Left ventricle myocardium inferior (tissue), 1 donor: Measurements from ENCODE around the gene ALX4. TPM values are rescaled to one million over a fixed set of nuclear protein-coding genes. Genes with fewer than 3 reads are reported as not detected.

Source experiments
- DNase-seq: peaks from one replicate; pipeline ENCODE4 v3.0.0-alpha.2; 2020
- H3K27ac ChIP-seq: fragments of 200-600 bp; replicated peaks from 2 replicates; pipeline ENCODE4 v1.8.0; 2021
- H3K27me3 ChIP-seq: fragments of 200-600 bp; 2 replicates; pipeline ENCODE4 v1.8.0; 2021; ENCODE audit warnings: low read depth
- H3K36me3 ChIP-seq: fragments of 200-600 bp; 2 replicates; pipeline ENCODE4 v1.8.0; 2021
- H3K4me1 ChIP-seq: fragments of 200-600 bp; 2 replicates; pipeline ENCODE4 v1.8.0; 2021
- H3K4me3 ChIP-seq: fragments of 200-600 bp; 2 replicates; pipeline ENCODE4 v1.8.0; 2021; ENCODE audit warnings: mild to moderate bottlenecking, moderate library complexity
- H3K9me3 ChIP-seq: fragments of 200-600 bp; replicated peaks from 2 replicates; pipeline ENCODE4 v1.8.0; 2021
- intact Hi-C: fragments of 100-400 bp; cut with micrococcal nuclease; formaldehyde crosslinking; loops from one replicate; pipeline ENCODE4 v1.11.0; 2022
- total RNA-seq: library from RNA; stranded (reverse); fragmentation: NEBNext Ultra II Directional; extraction: Animal tissue kit (Norgen Biotek cat#: 25700); gene quantifications from one replicate; pipeline ENCODE4 v1.2.1, GENCODE V29; 2021
- TF ChIP-seq, protein P1 (sequence below): fragments of 200-600 bp; IDR thresholded peaks from 2 replicates; pipeline ENCODE4 v1.8.0; 2021; ENCODE audit warnings: antibody characterized with exemption, mild to moderate bottlenecking, borderline replicate concordance
- donor health status: DM: no; HTN: yes; CAD: no; lungs with severe emphysema.

The ALX4 gene
- total RNA-seq, 1 donor from 2014 or later: not detected

GRCh38 chr11:44310206-44310462, 195 bp upstream of the ALX4 start:
- Histone ChIP-seq H3K27me3 (peaks cover 100% of the 10 kb centered on the region), H3K4me1 (peaks cover 38% of the 10 kb centered on the region), H3K9me3 (no peaks in the 10 kb centered on the region), H3K36me3 (no peaks in the 10 kb centered on the region), H3K4me3 (peak overlapping the region; percentile 65), H3K27ac (no peak overlapping the region)
- TF ChIP-seq, protein P1, sequence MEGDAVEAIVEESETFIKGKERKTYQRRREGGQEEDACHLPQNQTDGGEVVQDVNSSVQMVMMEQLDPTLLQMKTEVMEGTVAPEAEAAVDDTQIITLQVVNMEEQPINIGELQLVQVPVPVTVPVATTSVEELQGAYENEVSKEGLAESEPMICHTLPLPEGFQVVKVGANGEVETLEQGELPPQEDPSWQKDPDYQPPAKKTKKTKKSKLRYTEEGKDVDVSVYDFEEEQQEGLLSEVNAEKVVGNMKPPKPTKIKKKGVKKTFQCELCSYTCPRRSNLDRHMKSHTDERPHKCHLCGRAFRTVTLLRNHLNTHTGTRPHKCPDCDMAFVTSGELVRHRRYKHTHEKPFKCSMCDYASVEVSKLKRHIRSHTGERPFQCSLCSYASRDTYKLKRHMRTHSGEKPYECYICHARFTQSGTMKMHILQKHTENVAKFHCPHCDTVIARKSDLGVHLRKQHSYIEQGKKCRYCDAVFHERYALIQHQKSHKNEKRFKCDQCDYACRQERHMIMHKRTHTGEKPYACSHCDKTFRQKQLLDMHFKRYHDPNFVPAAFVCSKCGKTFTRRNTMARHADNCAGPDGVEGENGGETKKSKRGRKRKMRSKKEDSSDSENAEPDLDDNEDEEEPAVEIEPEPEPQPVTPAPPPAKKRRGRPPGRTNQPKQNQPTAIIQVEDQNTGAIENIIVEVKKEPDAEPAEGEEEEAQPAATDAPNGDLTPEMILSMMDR: no peak
- no peak for DNase-seq
- intact Hi-C loops: no loop called here

DNA sequence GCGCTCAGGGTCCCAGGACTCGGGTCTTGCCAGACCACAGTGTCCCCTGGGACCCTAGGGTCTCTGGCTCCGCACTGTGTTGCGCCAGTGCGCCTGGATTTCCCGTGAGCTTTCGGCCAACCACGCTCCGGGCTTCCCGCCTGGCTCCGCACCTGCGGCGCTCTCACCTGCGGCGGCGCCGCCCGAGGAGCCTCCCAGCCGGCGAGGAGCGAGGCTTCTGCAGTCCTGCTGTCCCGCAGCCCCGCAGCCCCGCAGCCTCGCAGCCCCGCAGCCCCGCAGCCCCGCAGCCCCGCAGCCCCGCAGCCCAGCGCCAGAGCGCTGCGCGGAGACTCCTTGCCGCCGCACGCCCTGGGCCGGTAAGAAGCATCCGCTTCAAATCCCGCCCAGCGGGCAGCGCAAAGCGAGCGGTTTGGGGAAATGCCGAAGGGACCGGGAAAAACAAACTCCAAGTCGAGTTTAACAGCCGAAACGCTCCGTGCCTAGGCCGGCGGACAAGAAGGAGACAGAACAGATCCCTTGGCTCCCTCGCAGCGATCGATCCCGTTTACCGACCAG, 939 bp downstream of the ALX4 start:
- intact Hi-C loops: no loop called here
- H3K4me3 ChIP-seq: peak overlapping the region; percentile 65
- H3K9me3 ChIP-seq: no peaks in the 10 kb centered on the region
- TF ChIP-seq, protein P1: no peak
- H3K36me3 ChIP-seq: no peaks in the 10 kb centered on the region
- peaks cover 100% of the 10 kb centered on the region for H3K27me3 ChIP-seq
- H3K27ac ChIP-seq: no peak overlapping the region
- H3K4me1 ChIP-seq: peaks cover 49% of the 10 kb centered on the region
- DNase-seq: no peak

DNA sequence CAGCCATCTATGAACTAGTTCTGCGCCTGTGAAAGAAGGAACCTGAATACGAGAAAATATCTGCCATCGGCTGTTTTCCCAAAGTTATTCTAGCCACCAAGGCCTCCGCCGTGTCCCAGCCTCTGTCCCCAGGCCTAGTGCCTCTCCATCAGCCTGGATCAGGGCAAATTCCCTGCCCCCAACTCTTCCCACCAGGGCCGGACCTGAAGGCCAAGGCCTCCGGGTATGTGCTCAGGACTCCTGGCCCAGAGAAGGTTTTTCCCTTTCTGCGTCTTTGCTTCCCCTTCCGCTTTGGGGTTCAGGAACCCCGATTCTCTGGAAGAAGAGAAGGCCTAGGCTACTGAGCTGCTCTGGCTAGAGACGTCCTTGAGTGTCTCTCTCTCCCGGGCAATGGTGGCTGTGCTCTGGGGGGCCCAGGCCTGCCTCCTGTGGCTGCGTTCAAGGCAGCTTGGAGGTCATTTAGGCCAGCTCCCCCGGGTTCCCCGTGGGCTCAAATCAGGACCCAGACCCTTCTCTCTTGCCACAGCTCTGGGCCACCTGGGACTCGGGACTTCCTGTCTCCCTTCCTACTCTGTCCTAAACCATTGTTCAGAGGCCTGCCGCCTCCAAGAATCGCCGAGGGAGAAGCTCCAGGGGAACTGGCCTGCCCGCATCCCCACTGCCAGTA, 1.6 kb downstream of the ALX4 start:
- Histone ChIP-seq H3K4me3 (peak overlapping the region; percentile 65), H3K36me3 (no peaks in the 10 kb centered on the region), H3K4me1 (peaks cover 53% of the 10 kb centered on the region), H3K9me3 (no peaks in the 10 kb centered on the region), H3K27me3 (peaks cover 100% of the 10 kb centered on the region), H3K27ac (no peak overlapping the region)
- intact Hi-C loops: no loop called here
- DNase-seq: no peak
- TF ChIP-seq, protein P1: no peak

DNA sequence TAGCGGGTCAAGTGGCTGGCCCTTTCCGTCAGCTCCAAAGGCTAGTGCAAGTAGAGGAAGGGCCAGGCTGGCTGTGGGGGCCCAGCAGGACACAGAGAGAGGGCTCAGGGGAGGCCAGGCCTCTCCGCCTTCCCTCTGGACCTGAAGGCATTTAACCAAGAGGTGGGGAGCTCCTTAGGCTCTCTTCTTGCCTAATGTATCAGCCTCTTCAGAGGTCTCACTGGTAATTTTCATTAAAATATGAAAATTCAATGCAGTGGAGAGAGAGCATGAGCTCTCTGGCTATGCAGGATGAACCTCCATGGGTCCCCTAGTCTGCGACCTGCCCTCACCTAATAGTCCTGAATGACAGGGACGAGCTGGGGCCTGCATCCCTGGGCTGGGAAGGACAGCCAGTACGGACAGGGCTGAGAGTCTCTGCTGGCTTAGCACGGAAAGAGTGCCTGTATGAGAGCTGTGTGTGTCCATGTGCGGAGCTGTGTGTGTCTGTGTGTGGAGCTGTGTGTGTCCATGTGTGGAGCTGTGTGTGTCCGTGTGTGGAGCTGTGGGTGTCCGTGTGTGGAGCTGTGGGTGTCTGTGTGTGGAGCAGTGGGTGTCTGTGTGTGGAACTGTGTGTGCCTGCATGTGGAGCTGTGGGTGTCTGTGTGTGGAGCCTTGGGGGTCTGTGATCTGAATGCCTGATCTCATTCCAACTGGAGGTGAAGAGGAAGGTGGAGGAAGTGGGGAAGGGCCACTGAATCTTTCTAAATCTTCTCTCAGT, 2.4 kb downstream of the ALX4 start:
- Histone ChIP-seq H3K4me1 (peaks cover 53% of the 10 kb centered on the region), H3K27ac (no peak overlapping the region), H3K9me3 (no peaks in the 10 kb centered on the region), H3K4me3 (no peak overlapping the region), H3K27me3 (peaks cover 100% of the 10 kb centered on the region), H3K36me3 (no peaks in the 10 kb centered on the region)
- intact Hi-C loops: no loop called here
- DNase-seq: no peak
- TF ChIP-seq, protein P1: no peak

DNA sequence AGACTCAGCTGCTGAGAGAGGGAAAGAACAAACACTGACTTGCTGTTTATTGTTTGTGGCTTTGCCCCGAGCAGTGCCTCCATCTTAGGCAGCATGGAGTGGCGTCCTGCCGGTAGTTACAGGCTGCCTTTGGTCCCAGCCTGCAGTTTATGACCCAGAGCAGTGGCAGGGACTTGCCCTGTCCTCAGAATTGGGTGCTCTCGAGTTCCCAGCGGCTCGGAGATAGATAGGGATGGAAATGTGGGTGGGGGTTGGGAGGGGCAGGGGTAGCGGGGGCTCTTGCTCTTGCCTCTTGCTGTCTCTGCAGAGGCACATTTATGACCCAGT, 3.1 kb downstream of the ALX4 start:
- no peaks in the 10 kb centered on the region for H3K9me3 ChIP-seq
- TF ChIP-seq, protein P1: no peak
- no peak overlapping the region for H3K4me3 ChIP-seq
- DNase-seq: no peak
- intact Hi-C loops: no loop called here
- peaks cover 100% of the 10 kb centered on the region for H3K27me3 ChIP-seq
- H3K4me1 ChIP-seq: peaks cover 53% of the 10 kb centered on the region
- no peaks in the 10 kb centered on the region for H3K36me3 ChIP-seq
- no peak overlapping the region for H3K27ac ChIP-seq
